Measurements from ENCODE around the gene PCSK4.

- no peak for TF ChIP-seq CTCF (IDR thresholded peaks at IDR 0.05)
- TF ChIP-seq POLR2A (IDR thresholded peaks at IDR 0.05): no peak
Observed at GRCh38 chr19:1496714-1497577, 6.8 kb upstream of the PCSK4 start.
